Testis (tissue), 2 donors: ENCODE results near the gene RIPPLY3.

ENCODE experiments used
- POLR2A ChIP-seq: fragments of 450-650 bp; IDR thresholded peaks from one replicate; pipeline ENCODE4 v1.6.1; 2017; ENCODE audit warnings: antibody characterized with exemption, mild to moderate bottlenecking, moderate library complexity
- TF ChIP-seq, protein P1 (sequence below), 3 experiments: fragments of 450-650 bp in 2 of 3; fragments of 200-600 bp in 1 of 3; sonication (generic) in 1 of 3; IDR thresholded peaks; one replicate each; pipeline ENCODE4 v1.5.1; 2016 to 2019; ENCODE audit warnings: antibody characterized with exemption in 3 of 3, mild to moderate bottlenecking in 2 of 3, moderate library complexity in 1 of 3

DNA sequence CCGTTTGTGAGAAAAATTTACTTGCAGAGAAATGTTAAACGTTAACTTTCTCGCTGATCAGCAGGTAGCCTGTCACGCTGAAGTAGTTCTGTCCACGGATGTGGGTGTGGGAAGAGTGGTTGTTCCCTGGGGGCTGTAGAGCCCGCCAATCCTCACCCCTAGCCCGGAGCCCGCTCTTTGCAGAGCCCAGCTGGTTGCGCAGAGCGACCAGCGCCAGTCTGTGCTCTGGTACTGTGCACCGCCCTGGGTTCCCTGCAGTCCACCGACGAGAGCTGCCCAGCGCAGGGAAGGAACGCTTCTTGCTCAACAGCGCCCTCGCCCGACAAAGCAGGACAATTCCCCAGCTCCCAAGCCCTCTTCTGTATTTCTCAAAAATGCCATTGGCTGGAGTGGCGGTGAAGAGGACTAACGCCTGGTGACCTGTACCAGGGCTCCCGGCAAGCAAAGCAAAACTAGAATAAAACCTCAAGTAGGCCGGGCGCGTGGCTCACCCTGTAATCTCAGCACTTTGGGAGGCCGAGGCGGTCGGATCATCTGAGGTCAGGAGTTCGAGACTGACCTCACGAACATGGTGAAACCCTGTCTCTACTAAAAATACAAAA, 3.3 kb downstream of the RIPPLY3 start:
- TF ChIP-seq, protein P1, sequence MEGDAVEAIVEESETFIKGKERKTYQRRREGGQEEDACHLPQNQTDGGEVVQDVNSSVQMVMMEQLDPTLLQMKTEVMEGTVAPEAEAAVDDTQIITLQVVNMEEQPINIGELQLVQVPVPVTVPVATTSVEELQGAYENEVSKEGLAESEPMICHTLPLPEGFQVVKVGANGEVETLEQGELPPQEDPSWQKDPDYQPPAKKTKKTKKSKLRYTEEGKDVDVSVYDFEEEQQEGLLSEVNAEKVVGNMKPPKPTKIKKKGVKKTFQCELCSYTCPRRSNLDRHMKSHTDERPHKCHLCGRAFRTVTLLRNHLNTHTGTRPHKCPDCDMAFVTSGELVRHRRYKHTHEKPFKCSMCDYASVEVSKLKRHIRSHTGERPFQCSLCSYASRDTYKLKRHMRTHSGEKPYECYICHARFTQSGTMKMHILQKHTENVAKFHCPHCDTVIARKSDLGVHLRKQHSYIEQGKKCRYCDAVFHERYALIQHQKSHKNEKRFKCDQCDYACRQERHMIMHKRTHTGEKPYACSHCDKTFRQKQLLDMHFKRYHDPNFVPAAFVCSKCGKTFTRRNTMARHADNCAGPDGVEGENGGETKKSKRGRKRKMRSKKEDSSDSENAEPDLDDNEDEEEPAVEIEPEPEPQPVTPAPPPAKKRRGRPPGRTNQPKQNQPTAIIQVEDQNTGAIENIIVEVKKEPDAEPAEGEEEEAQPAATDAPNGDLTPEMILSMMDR (IDR thresholded peaks at IDR 0.05) = peak; percentile 21 to 74 (median 68)
- TF ChIP-seq POLR2A = no peak
